ENCODE results near the gene CDK14.

DNA sequence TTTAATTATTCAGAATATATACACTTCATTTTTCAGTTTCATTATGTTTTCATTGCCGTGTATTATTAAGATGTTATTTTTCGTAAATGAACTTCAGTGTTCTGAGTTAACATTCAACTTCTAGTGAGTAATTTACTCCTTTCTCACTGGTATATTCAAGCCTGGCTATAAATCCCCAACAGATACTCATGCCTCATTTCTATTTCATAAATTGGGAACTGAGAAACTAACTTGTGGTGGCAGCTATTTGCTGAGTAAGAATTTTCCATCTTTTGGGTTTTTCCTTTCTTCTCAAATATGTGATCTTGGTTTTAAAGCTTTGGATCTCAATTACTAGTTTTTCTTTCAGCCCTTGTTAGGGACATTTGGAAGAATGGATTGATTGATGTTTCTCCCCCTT lies 281.1 kb downstream of the CDK14 start:
- TF ChIP-seq CTCF (IDR thresholded peaks at IDR 0.05), result no peak
- TF ChIP-seq POLR2A (IDR thresholded peaks at IDR 0.05), result no peak
